Endodermal cell (in vitro differentiated cells): Measurements from ENCODE around the gene SNX20. TPM values are rescaled to one million over a fixed set of nuclear protein-coding genes. Genes with fewer than 3 reads are reported as not detected.

Experiments
- DNase-seq: peaks from one replicate; pipeline ENCODE4 v3.0.0-alpha.2; 2017
- H3K27ac ChIP-seq: 2 replicates; pipeline ENCODE4 v1.5.1; 2013; ENCODE audit warnings: mild to moderate bottlenecking, low read depth, low read length, moderate library complexity
- H3K27me3 ChIP-seq: 2 replicates; pipeline ENCODE4 v1.6.1; 2013; ENCODE audit warnings: mild to moderate bottlenecking, low read length, moderate library complexity; ENCODE audit not compliant: insufficient read depth, control insufficient read depth, poor library complexity, severe bottlenecking
- H3K36me3 ChIP-seq: 2 replicates; pipeline ENCODE4 v1.7.0; 2013; ENCODE audit warnings: mild to moderate bottlenecking, low read length, moderate library complexity; ENCODE audit not compliant: control insufficient read depth, insufficient read depth
- H3K4me1 ChIP-seq: one replicate; pipeline ENCODE4 v1.7.0; 2013; ENCODE audit warnings: low read length; ENCODE audit not compliant: control insufficient read depth, insufficient read depth
- H3K4me3 ChIP-seq: 2 replicates; pipeline ENCODE4 v1.5.1; 2013; ENCODE audit warnings: mild to moderate bottlenecking, low read length, moderate library complexity
- H3K9ac ChIP-seq: 2 replicates; pipeline ENCODE4 v1.6.1; 2013; ENCODE audit warnings: mild to moderate bottlenecking, low read length, moderate library complexity; ENCODE audit not compliant: poor library complexity, severe bottlenecking; ENCODE audit errors: extremely low read depth
- H3K9me3 ChIP-seq: 2 replicates; pipeline ENCODE4 v1.6.1; 2013; ENCODE audit warnings: mild to moderate bottlenecking, low read length, moderate library complexity; ENCODE audit not compliant: control insufficient read depth
- H3K27ac Mint-ChIP-seq: 2 replicates; pipeline ENCODE4 v1.8.0; 2020; ENCODE audit warnings: mixed read lengths
- H3K27me3 Mint-ChIP-seq: 2 replicates; pipeline ENCODE4 v1.8.0; 2021; ENCODE audit warnings: mild to moderate bottlenecking, mixed read lengths; ENCODE audit not compliant: insufficient read depth
- H3K36me3 Mint-ChIP-seq: 2 replicates; pipeline ENCODE4 v1.8.0; 2020; ENCODE audit warnings: low read depth, mixed read lengths
- H3K4me1 Mint-ChIP-seq: 2 replicates; pipeline ENCODE4 v1.8.0; 2020; ENCODE audit warnings: mixed read lengths
- H3K4me3 Mint-ChIP-seq: 2 replicates; pipeline ENCODE4 v1.8.0; 2020; ENCODE audit warnings: mild to moderate bottlenecking, moderate library complexity, mixed read lengths
- H3K9me3 Mint-ChIP-seq: 2 replicates; pipeline ENCODE4 v1.8.0; 2020; ENCODE audit warnings: mild to moderate bottlenecking, mixed read lengths
- WGBS, 2 experiments: methylation state at CpG; one replicate each; pipeline versions ENCODE4 v1.1.5 to v1.1.7; 2013; ENCODE audit warnings: missing lambda C conversion rate in 2 of 2, mixed read lengths in 1 of 2; ENCODE audit not compliant: insufficient coverage in 1 of 2, insufficient read length in 1 of 2; 5-methylcytosine and 5-hydroxymethylcytosine counted together
- total RNA-seq, 2 donors: library from RNA; stranded (reverse); fragmentation: NEBNext Ultra II Directional in 1 of 2; extraction: Animal tissue kit (Norgen Biotek cat#: 25700) in 1 of 2; gene quantifications; 2 replicates in 1 of 2; 3 replicates in 1 of 2; pipeline ENCODE4 v1.2.1, GENCODE V29; 2021
- TF ChIP-seq, protein P1 (sequence below): fragments of 200-600 bp; sonication (generic); conservative IDR thresholded peaks from 2 replicates; pipeline ENCODE4 v1.5.0; 2021; ENCODE audit warnings: antibody characterized with exemption, mild to moderate bottlenecking

SNX20 gene
- total RNA-seq, 2 donors from 2014 or later, result not detected

GRCh38 chr16:50711862-50712559 lies 30.9 kb upstream of the SNX20 start:
- Histone ChIP-seq H3K36me3 (no peaks in the 10 kb centered on the region), H3K27me3 (no peaks in the 10 kb centered on the region), H3K4me1 (no peaks in the 10 kb centered on the region), H3K9me3 (no peaks in the 10 kb centered on the region), H3K4me3 (no peak overlapping the region), H3K9ac (no peak overlapping the region), H3K27ac (no peak overlapping the region)
- no peak overlapping the region for H3K4me3 Mint-ChIP-seq
- H3K9me3 Mint-ChIP-seq, result no peaks in the 10 kb centered on the region
- H3K27me3 Mint-ChIP-seq, result no peaks in the 10 kb centered on the region
- TF ChIP-seq, protein P1, sequence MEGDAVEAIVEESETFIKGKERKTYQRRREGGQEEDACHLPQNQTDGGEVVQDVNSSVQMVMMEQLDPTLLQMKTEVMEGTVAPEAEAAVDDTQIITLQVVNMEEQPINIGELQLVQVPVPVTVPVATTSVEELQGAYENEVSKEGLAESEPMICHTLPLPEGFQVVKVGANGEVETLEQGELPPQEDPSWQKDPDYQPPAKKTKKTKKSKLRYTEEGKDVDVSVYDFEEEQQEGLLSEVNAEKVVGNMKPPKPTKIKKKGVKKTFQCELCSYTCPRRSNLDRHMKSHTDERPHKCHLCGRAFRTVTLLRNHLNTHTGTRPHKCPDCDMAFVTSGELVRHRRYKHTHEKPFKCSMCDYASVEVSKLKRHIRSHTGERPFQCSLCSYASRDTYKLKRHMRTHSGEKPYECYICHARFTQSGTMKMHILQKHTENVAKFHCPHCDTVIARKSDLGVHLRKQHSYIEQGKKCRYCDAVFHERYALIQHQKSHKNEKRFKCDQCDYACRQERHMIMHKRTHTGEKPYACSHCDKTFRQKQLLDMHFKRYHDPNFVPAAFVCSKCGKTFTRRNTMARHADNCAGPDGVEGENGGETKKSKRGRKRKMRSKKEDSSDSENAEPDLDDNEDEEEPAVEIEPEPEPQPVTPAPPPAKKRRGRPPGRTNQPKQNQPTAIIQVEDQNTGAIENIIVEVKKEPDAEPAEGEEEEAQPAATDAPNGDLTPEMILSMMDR, result no peak
- no peak overlapping the region for H3K27ac Mint-ChIP-seq
- WGBS, 2 experiments, result 95 to 97% methylated on average over 14 to 25 of the region's 25 CpGs
- no peaks in the 10 kb centered on the region for H3K36me3 Mint-ChIP-seq
- peaks cover 10% of the 10 kb centered on the region for H3K4me1 Mint-ChIP-seq
- no peak for DNase-seq

GRCh38 chr16:50711040-50711439 lies 29.9 kb upstream of the SNX20 start:
- no peaks in the 10 kb centered on the region for H3K36me3 Mint-ChIP-seq
- TF ChIP-seq, protein P1, result no peak
- no peak overlapping the region for H3K4me3 Mint-ChIP-seq
- WGBS, 2 experiments, result 95 to 97% methylated on average over 20 to 21 of the region's 21 CpGs
- Histone ChIP-seq H3K27me3 (no peaks in the 10 kb centered on the region), H3K27ac (no peak overlapping the region), H3K9ac (no peak overlapping the region), H3K4me1 (no peaks in the 10 kb centered on the region), H3K36me3 (no peaks in the 10 kb centered on the region), H3K9me3 (no peaks in the 10 kb centered on the region), H3K4me3 (no peak overlapping the region)
- no peak for DNase-seq
- no peaks in the 10 kb centered on the region for H3K9me3 Mint-ChIP-seq
- H3K27me3 Mint-ChIP-seq, result no peaks in the 10 kb centered on the region
- peaks cover 13% of the 10 kb centered on the region for H3K4me1 Mint-ChIP-seq
- H3K27ac Mint-ChIP-seq, result no peak overlapping the region

DNA sequence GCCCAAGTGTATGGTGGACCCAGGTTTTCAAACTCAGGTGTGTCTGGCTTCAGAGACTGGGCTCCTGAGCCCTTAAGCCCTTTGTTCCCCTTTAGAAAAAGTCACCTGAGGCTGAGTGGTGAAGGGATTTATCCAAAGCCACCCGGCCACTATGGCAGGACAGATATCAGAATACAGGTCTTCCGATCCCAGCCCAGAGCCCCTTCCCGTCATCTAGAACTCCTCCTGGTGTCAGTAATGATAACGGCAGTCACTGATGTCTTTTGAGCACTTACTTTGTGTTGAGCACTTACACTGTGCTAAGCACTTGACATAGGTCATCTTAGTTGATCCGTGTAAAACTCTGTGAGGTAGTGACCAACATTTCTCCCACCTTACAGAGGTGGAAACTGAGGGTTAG lies 28.9 kb upstream of the SNX20 start:
- peaks cover 7% of the 10 kb centered on the region for H3K27me3 Mint-ChIP-seq
- Histone ChIP-seq H3K4me1 (no peaks in the 10 kb centered on the region), H3K36me3 (no peaks in the 10 kb centered on the region), H3K27ac (no peak overlapping the region), H3K9me3 (peaks cover 10% of the 10 kb centered on the region), H3K4me3 (no peak overlapping the region), H3K27me3 (no peaks in the 10 kb centered on the region), H3K9ac (no peak overlapping the region)
- peaks cover 10% of the 10 kb centered on the region for H3K9me3 Mint-ChIP-seq
- TF ChIP-seq, protein P1, result peak; percentile 56
- H3K4me1 Mint-ChIP-seq, result peaks cover 13% of the 10 kb centered on the region
- H3K36me3 Mint-ChIP-seq, result peaks cover under 1% of the 10 kb centered on the region
- no peak for DNase-seq
- 84 to 86% methylated on average over 4 to 5 of the region's 5 CpGs for WGBS, 2 experiments
- no peak overlapping the region for H3K27ac Mint-ChIP-seq
- H3K4me3 Mint-ChIP-seq, result no peak overlapping the region
